ENCODE data around the gene SHQ1. TPM values are rescaled to one million over a fixed set of nuclear protein-coding genes. Genes with fewer than 3 reads are reported as not detected.

SHQ1 gene
- total and polyA plus RNA-seq, 2 experiments from 2014 or later = 18.3 to 28.7 TPM

DNA sequence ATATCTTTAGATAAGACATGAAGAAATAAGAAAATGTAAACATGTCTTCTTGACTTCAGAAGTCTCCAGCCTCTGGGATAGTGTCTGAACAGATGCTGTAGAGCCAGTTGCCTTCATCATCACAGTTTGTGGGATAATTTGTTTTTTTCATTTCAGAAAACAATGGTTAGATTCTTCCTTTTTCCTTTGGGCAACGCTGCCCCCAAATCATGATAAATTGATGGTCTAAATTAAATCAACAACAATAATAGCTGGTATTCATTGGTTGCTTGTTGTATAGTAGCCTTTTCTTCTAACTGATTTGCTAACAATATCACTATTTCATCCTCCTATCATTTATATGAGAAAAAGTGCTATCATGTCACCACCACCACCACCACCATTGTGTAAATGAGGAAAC, 12.6 kb upstream of the SHQ1 start (continued):
- TF ChIP-seq, protein P1, sequence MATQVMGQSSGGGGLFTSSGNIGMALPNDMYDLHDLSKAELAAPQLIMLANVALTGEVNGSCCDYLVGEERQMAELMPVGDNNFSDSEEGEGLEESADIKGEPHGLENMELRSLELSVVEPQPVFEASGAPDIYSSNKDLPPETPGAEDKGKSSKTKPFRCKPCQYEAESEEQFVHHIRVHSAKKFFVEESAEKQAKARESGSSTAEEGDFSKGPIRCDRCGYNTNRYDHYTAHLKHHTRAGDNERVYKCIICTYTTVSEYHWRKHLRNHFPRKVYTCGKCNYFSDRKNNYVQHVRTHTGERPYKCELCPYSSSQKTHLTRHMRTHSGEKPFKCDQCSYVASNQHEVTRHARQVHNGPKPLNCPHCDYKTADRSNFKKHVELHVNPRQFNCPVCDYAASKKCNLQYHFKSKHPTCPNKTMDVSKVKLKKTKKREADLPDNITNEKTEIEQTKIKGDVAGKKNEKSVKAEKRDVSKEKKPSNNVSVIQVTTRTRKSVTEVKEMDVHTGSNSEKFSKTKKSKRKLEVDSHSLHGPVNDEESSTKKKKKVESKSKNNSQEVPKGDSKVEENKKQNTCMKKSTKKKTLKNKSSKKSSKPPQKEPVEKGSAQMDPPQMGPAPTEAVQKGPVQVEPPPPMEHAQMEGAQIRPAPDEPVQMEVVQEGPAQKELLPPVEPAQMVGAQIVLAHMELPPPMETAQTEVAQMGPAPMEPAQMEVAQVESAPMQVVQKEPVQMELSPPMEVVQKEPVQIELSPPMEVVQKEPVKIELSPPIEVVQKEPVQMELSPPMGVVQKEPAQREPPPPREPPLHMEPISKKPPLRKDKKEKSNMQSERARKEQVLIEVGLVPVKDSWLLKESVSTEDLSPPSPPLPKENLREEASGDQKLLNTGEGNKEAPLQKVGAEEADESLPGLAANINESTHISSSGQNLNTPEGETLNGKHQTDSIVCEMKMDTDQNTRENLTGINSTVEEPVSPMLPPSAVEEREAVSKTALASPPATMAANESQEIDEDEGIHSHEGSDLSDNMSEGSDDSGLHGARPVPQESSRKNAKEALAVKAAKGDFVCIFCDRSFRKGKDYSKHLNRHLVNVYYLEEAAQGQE (IDR thresholded peaks at IDR 0.05; ENCODE audit: unreplicated experiment) = no peak
- no peak for TF ChIP-seq ZNF331 (CRISPR knock-in tag; IDR thresholded peaks at IDR 0.05; ENCODE audit: low read depth)

DNA sequence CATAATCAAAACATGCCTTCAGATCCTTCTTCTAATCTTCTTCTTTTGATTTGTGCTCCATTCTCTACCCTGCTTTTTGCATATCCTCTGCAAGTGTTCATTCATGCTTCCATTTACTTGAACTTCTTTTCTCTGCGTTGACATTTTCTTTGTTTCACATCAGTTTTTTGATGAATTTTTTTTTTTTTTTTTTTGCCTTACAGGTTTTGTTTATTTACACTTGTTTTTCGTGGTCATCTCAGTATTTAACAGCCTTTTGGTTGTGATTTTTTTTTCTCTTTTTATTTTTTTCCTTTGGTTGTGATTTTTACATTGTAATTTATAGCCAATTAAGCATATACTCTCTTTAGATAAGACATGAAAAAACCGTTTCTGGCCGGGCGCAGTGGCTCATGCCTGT, 11.8 kb upstream of the SHQ1 start:
- Mint-ChIP-seq H3K36me3 (ENCODE audit: low read depth) (no peaks in the 10 kb centered on the region), H3K4me3 (no peak overlapping the region), H3K9me3 (no peaks in the 10 kb centered on the region), H3K4me1 (no peaks in the 10 kb centered on the region), H3K27ac (no peak overlapping the region), H3K27me3 (ENCODE audit: insufficient read depth, low read depth, poor library complexity) (no peaks in the 10 kb centered on the region)
- ATAC-seq (no peak), DNase-seq (ENCODE audit: low spot score) (no peak)
- no peak overlapping the region for H2AFZ ChIP-seq
- no peaks in the 10 kb centered on the region for H3K27me3 ChIP-seq (ENCODE audit: insufficient read depth)
- no peaks in the 10 kb centered on the region for H3K79me2 ChIP-seq (replicated peaks; ENCODE audit: insufficient read depth)
- no peak overlapping the region for H3K4me3 ChIP-seq
- H4K20me1 ChIP-seq (replicated peaks; ENCODE audit: insufficient read depth) = no peaks in the 10 kb centered on the region
- no peaks in the 10 kb centered on the region for H3F3A ChIP-seq (replicated peaks; ENCODE audit: low read depth)
- no peaks in the 10 kb centered on the region for H3K9me2 ChIP-seq (ENCODE audit: insufficient read depth)
- H3K4me1 ChIP-seq (ENCODE audit: insufficient read depth) = no peaks in the 10 kb centered on the region
- TF ChIP-seq, protein P2, sequence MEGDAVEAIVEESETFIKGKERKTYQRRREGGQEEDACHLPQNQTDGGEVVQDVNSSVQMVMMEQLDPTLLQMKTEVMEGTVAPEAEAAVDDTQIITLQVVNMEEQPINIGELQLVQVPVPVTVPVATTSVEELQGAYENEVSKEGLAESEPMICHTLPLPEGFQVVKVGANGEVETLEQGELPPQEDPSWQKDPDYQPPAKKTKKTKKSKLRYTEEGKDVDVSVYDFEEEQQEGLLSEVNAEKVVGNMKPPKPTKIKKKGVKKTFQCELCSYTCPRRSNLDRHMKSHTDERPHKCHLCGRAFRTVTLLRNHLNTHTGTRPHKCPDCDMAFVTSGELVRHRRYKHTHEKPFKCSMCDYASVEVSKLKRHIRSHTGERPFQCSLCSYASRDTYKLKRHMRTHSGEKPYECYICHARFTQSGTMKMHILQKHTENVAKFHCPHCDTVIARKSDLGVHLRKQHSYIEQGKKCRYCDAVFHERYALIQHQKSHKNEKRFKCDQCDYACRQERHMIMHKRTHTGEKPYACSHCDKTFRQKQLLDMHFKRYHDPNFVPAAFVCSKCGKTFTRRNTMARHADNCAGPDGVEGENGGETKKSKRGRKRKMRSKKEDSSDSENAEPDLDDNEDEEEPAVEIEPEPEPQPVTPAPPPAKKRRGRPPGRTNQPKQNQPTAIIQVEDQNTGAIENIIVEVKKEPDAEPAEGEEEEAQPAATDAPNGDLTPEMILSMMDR (conservative IDR thresholded peaks at IDR 0.05; ENCODE audit: low read depth in 2 of 2) = no peak
- TF ChIP-seq CREB1 (CRISPR knock-in tag; IDR thresholded peaks at IDR 0.05; ENCODE audit: low read depth) = no peak
- TF ChIP-seq, protein P3, sequence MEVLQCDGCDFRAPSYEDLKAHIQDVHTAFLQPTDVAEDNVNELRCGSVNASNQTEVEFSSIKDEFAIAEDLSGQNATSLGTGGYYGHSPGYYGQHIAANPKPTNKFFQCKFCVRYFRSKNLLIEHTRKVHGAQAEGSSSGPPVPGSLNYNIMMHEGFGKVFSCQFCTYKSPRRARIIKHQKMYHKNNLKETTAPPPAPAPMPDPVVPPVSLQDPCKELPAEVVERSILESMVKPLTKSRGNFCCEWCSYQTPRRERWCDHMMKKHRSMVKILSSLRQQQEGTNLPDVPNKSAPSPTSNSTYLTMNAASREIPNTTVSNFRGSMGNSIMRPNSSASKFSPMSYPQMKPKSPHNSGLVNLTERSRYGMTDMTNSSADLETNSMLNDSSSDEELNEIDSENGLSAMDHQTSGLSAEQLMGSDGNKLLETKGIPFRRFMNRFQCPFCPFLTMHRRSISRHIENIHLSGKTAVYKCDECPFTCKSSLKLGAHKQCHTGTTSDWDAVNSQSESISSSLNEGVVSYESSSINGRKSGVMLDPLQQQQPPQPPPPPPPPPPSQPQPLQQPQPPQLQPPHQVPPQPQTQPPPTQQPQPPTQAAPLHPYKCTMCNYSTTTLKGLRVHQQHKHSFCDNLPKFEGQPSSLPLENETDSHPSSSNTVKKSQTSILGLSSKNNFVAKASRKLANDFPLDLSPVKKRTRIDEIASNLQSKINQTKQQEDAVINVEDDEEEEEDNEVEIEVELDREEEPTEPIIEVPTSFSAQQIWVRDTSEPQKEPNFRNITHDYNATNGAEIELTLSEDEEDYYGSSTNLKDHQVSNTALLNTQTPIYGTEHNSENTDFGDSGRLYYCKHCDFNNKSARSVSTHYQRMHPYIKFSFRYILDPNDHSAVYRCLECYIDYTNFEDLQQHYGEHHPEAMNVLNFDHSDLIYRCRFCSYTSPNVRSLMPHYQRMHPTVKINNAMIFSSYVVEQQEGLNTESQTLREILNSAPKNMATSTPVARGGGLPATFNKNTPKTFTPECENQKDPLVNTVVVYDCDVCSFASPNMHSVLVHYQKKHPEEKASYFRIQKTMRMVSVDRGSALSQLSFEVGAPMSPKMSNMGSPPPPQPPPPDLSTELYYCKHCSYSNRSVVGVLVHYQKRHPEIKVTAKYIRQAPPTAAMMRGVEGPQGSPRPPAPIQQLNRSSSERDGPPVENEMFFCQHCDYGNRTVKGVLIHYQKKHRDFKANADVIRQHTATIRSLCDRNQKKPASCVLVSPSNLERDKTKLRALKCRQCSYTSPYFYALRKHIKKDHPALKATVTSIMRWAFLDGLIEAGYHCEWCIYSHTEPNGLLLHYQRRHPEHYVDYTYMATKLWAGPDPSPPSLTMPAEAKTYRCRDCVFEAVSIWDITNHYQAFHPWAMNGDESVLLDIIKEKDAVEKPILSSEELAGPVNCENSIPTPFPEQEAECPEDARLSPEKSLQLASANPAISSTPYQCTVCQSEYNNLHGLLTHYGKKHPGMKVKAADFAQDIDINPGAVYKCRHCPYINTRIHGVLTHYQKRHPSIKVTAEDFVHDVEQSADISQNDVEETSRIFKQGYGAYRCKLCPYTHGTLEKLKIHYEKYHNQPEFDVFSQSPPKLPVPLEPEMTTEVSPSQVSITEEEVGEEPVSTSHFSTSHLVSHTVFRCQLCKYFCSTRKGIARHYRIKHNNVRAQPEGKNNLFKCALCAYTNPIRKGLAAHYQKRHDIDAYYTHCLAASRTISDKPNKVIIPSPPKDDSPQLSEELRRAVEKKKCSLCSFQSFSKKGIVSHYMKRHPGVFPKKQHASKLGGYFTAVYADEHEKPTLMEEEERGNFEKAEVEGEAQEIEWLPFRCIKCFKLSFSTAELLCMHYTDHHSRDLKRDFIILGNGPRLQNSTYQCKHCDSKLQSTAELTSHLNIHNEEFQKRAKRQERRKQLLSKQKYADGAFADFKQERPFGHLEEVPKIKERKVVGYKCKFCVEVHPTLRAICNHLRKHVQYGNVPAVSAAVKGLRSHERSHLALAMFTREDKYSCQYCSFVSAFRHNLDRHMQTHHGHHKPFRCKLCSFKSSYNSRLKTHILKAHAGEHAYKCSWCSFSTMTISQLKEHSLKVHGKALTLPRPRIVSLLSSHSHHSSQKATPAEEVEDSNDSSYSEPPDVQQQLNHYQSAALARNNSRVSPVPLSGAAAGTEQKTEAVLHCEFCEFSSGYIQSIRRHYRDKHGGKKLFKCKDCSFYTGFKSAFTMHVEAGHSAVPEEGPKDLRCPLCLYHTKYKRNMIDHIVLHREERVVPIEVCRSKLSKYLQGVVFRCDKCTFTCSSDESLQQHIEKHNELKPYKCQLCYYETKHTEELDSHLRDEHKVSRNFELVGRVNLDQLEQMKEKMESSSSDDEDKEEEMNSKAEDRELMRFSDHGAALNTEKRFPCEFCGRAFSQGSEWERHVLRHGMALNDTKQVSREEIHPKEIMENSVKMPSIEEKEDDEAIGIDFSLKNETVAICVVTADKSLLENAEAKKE (CRISPR knock-in tag; IDR thresholded peaks at IDR 0.05) = no peak
- TF ChIP-seq EZH2 (IDR thresholded peaks at IDR 0.05; ENCODE audit: low read depth, unreplicated experiment) = no peak
- H3K27ac ChIP-seq (ENCODE audit: low read depth) = no peak overlapping the region
- H3K36me3 ChIP-seq (ENCODE audit: insufficient read depth) = no peaks in the 10 kb centered on the region
- H3K4me2 ChIP-seq = no peak overlapping the region
